HG02938 (cell line): ENCODE data around the gene DCLRE1C.
"Not testable (repeated sequence)": the region's sequence is repeated elsewhere in the genome, so short reads cannot be mapped to it uniquely, and the experiment has no call there.

Source experiments
- ATAC-seq: cut with Tn5 transposase; IDR thresholded peaks from one replicate; pipeline ENCODE4 v1.9.1; 2021; ENCODE audit warnings: mild to moderate bottlenecking, moderate library complexity; ENCODE audit not compliant: unreplicated experiment

Gene DCLRE1C

DNA sequence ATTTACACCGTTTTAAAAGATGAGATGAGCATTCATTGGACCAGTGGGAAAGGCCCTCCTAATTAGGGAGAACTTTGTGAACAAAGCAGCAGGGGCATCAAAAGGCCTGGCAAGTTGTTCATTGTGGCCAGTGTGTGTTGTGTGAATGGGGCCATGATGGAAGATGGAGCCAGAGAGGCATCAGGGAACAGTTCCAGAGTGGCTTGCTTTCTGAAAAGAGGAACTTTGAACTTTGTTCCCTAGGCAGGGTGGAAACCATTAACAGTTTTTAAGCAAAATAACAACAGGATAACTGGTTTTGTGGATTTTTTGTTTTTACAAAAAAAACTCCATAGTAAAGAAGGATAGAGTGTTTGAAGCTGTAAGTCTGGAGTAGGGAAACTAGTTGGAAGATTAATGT, 62.7 kb downstream of the DCLRE1C start:
- ATAC-seq = no peak

GRCh38 chr10:14889318-14889717, 64.6 kb downstream of the DCLRE1C start:
- ATAC-seq = no peak

- no peak for ATAC-seq
Observed at GRCh38 chr10:14884082-14884481, 69.8 kb downstream of the DCLRE1C start.

- ATAC-seq = no peak
Observed at GRCh38 chr10:14880229-14880628, 73.7 kb downstream of the DCLRE1C start.

- no peak for ATAC-seq
Observed at GRCh38 chr10:14879928-14880193, 74.0 kb downstream of the DCLRE1C start.

DNA sequence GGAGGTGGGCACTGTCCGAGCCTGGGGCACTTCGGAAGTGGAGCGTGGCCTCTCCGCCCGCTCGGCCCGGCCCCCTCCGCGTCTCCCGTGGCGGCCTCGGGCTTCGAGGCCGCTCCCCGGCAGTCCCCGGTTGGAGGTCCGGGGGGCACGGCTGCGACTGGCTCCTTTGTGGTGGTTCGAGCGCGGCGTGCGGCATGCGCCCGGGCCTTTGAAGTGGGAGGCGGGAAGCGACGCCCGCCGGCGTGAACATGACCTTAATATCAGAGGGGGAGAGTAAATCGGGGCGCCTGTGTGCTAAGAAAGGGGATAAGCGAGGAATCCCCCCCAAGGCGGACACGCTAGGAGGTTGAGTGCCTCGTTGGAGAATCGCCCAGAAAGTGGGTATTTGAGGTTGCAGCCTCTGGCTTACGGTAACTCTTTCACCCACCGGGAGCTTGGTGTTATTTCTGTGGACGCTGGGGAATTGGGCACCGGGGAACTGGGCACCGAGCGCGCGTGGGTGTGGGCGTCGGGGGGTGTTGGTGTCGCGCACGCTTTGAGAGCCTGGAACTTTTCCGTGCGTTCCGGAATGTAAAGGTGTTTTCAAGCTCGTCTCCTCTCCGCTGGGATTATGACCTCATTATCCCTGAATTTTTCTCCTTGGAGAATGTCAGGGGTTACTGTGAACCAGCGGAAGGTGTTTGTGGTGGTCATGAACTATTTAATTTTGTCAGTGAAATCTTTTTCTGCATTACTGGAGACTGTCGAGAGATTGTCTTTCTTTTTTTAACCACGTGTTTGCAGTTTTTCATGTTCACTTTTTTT, 74.6 kb downstream of the DCLRE1C start:
- ATAC-seq = peak; percentile 20

- peak; percentile 82 for ATAC-seq
Observed at GRCh38 chr10:14878266-14879123, 75.4 kb downstream of the DCLRE1C start, which contains the start of gene SUV39H2. Gene SUV39H2, plus strand, starts transcription at chr10:14878866. Its CDS starts 23 bp downstream, at chr10:14878889.

- no peak for ATAC-seq
Observed at GRCh38 chr10:14876764-14877163, 77.1 kb downstream of the DCLRE1C start.

DNA sequence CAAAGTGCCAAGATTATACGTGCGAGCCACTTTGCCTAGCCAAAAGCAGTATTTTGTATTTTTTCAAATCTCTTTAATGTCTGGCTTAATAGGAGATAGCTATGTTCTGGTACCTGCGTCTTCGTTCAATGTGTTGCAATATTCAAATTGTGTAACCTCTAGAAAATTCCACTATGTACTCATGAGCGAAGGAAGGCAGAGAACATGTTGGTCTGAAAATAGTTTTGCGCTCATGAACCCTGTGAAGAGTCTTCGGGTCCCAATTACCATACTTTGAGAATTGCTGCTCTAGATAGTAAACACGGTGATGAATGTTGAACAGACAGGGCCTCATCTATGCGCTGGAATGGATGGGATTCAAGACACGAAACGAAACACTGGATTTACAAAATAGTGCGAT, 78.0 kb downstream of the DCLRE1C start:
- ATAC-seq = no peak

DNA sequence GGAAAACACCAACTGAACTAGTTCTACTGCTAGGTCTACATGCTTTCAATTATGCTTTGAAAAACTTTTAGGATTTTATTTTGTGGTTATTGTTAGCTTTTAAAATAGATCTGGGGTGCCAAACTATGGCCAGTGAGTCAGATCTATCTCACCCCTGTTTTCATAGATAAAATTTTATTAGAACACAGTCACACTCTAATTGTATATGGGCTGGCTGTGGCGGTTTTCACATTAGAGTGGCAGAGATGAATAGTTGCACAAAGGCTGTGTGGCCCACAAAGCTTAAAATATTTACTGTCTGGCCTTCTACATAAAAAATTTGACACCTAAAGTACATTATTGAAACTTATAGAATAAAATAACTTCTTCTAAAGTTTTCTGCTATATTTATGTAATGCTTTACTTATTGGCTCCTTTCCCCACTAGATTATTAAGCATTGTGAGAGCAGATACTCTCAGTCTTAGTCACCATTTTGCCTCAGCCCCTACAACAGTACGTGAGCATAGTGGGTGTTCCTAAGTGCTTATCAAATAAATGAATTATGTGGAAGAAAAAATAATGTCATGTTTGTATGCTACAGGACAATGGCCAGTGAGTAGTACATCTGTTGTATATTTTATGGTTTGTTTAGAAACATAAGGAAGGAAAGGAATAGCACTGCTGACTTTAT, 80.7 kb downstream of the DCLRE1C start:
- ATAC-seq = no peak

GRCh38 chr10:14864871-14865270, 89.0 kb downstream of the DCLRE1C start:
- not testable (repeated sequence) for ATAC-seq

DNA sequence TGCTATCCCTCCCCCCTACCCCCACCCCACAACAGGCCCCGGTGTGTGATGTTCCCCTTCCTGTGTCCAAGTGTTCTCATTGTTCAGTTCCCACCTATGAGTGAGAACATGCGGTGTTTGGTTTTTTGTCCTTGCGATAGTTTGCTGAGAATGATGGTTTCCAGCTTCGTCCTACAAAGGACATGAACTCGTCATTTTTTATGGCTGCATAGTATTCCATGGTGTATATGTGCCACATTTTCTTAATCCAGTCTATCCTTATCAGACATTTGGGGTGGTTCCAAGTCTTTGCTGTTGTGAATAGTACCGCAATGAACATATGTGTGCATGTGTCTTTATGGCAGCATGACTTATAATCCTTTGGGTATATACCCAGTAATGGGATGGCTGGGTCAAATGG, 89.4 kb downstream of the DCLRE1C start:
- not testable (repeated sequence) for ATAC-seq

GRCh38 chr10:14860791-14861190, 93.1 kb downstream of the DCLRE1C start:
- ATAC-seq = no peak

GRCh38 chr10:14859775-14860174, 94.1 kb downstream of the DCLRE1C start:
- ATAC-seq = no peak

DNA sequence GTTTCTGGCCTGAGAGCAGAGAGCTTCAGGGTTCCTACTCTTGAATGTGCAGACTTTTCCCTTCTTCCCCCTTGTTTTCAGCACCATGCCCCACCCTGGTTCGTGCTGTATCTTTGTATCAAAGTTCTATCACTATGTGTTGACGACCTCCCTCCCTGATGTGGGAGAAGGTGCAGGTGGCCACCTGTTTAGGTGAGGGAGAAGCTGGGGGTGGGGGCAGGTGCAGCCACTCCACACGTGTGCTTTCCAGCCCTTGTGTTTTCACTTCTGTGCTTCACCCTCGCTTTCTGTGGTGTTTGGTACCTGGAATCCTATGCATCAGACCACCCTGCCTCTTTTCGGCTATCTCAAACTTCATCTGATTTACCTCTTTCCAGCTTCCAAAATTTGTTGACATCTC, 94.9 kb downstream of the DCLRE1C start:
- ATAC-seq = no peak

GRCh38 chr10:14858338-14858960, 95.4 kb downstream of the DCLRE1C start:
- ATAC-seq = no peak

GRCh38 chr10:14855453-14855852, 98.4 kb downstream of the DCLRE1C start:
- no peak for ATAC-seq

- ATAC-seq = no peak
Observed at GRCh38 chr10:14852236-14852635, 101.7 kb downstream of the DCLRE1C start.
